HK-2 (cell line): ENCODE data around the gene SCFD2.
"Not testable (repeated sequence)": the region's sequence is repeated elsewhere in the genome, so short reads cannot be mapped to it uniquely, and the experiment has no call there.

Experiments
- DNase-seq: peaks from one replicate; pipeline ENCODE4 v3.0.0-alpha.2; 2018; ENCODE audit not compliant: unreplicated experiment

Gene SCFD2

GRCh38 chr4:53050361-53050774 lies 315.5 kb downstream of the SCFD2 start:
- no peak for DNase-seq

GRCh38 chr4:53049528-53049927 lies 316.3 kb downstream of the SCFD2 start:
- no peak for DNase-seq

- no peak for DNase-seq
These were observed 321.3 kb downstream of the SCFD2 start for GRCh38 chr4:53044651-53044960.

GRCh38 chr4:53043891-53044650 lies 321.8 kb downstream of the SCFD2 start:
- no peak for DNase-seq

- DNase-seq = no peak
These were observed 322.8 kb downstream of the SCFD2 start for GRCh38 chr4:53043055-53043454.

- no peak for DNase-seq
These were observed 325.0 kb downstream of the SCFD2 start for GRCh38 chr4:53040851-53041250.

GRCh38 chr4:53040459-53040815 lies 325.4 kb downstream of the SCFD2 start:
- no peak for DNase-seq

GRCh38 chr4:53039741-53040458 lies 326.0 kb downstream of the SCFD2 start:
- DNase-seq = no peak

GRCh38 chr4:53037892-53038291 lies 328.0 kb downstream of the SCFD2 start:
- DNase-seq = no peak

GRCh38 chr4:53032908-53033307 lies 333.0 kb downstream of the SCFD2 start:
- DNase-seq = not testable (repeated sequence)

GRCh38 chr4:53026233-53026632 lies 339.6 kb downstream of the SCFD2 start:
- no peak for DNase-seq

GRCh38 chr4:53023677-53024299 lies 342.1 kb downstream of the SCFD2 start:
- no peak for DNase-seq

GRCh38 chr4:53022513-53023100 lies 343.3 kb downstream of the SCFD2 start:
- DNase-seq = no peak

- no peak for DNase-seq
These were observed 343.9 kb downstream of the SCFD2 start for GRCh38 chr4:53021754-53022512.

- DNase-seq = no peak
These were observed 346.1 kb downstream of the SCFD2 start for GRCh38 chr4:53019485-53020382.

- no peak for DNase-seq
These were observed 347.4 kb downstream of the SCFD2 start for GRCh38 chr4:53018471-53018870.

GRCh38 chr4:53016099-53016820 lies 349.6 kb downstream of the SCFD2 start:
- no peak for DNase-seq

GRCh38 chr4:53015681-53016080 lies 350.2 kb downstream of the SCFD2 start:
- DNase-seq = no peak

- no peak for DNase-seq
These were observed 351.0 kb downstream of the SCFD2 start for GRCh38 chr4:53014881-53015280.
